Endothelial cell of umbilical vein (primary cell): ENCODE measurements around the gene SOD3. TPM values are rescaled to one million over a fixed set of nuclear protein-coding genes. Genes with fewer than 3 reads are reported as not detected.

Experiments
- BruUV-seq: library from RNA; stranded (reverse); fragments of 400-500 nt; replicated peaks from 2 replicates; lab custom pipeline; 2021; lab: Mats Ljungman, UMichigan
- CTCF ChIA-PET: fragments of 300-600, 350-600 bp; sonication (Branson Sonifier 250); formaldehyde crosslinking; loops from one replicate; lab custom pipeline; 2021; ENCODE audit warnings: antibody characterized with exemption, inconsistent platforms; lab: Charles Lee
- POLR2A ChIA-PET: fragments of 300-600, 350-600 bp; sonication (Branson Sonifier 250); formaldehyde crosslinking; loops from one replicate; lab custom pipeline; 2021; ENCODE audit warnings: antibody characterized with exemption, inconsistent platforms; lab: Charles Lee
- DNase-seq: peaks from one replicate; pipeline ENCODE4 v3.0.0-alpha.2; 2011; ENCODE audit warnings: low read depth, low spot score
- FAIRE-seq: peaks from 2 replicates; lab custom pipeline; 2011; peaks lifted over from hg19 to GRCh38; lab: Jason Lieb, UNC
- H2AFZ ChIP-seq: 2 replicates; pipeline ENCODE4 v1.6.0; 2012; ENCODE audit warnings: low read depth, low read length, control low read depth, inconsistent platforms
- H3K27ac ChIP-seq: 2 replicates; pipeline ENCODE4 v1.5.1; 2011; ENCODE audit warnings: low read depth, mild to moderate bottlenecking, control low read depth, low read length, moderate library complexity; ENCODE audit not compliant: insufficient read depth
- H3K27me3 ChIP-seq, 2 experiments: 2 replicates each; pipeline versions ENCODE4 v1.6.0 to v1.6.1; 2011; ENCODE audit warnings: low read length in 2 of 2, mixed read lengths in 1 of 2; ENCODE audit not compliant: control insufficient read depth in 2 of 2, insufficient read depth in 2 of 2
- H3K36me3 ChIP-seq, 2 experiments: 2 replicates in 1 of 2; 3 replicates in 1 of 2; pipeline ENCODE4 v1.5.1; 2011; ENCODE audit warnings: low read length in 2 of 2, mild to moderate bottlenecking in 1 of 2, moderate library complexity in 1 of 2; ENCODE audit not compliant: control insufficient read depth in 2 of 2, insufficient read depth in 2 of 2; ENCODE audit errors: extremely low read depth in 1 of 2
- H3K4me1 ChIP-seq: 3 replicates; pipeline ENCODE4 v1.5.1; 2011; ENCODE audit warnings: mild to moderate bottlenecking, low read length; ENCODE audit not compliant: control insufficient read depth, insufficient read depth; ENCODE audit errors: extremely low read depth
- H3K4me2 ChIP-seq: 2 replicates; pipeline ENCODE4 v1.6.1; 2011; ENCODE audit warnings: low read length, control low read depth, mixed read lengths; ENCODE audit not compliant: insufficient read depth
- H3K4me3 ChIP-seq, 3 experiments: fragments of 200-600 bp in 1 of 3; sonication (generic), shearing (Covaris generic) in 1 of 3; replicated peaks in 1 of 3; 2 replicates each; pipeline ENCODE4 v1.5.1; 2011 to 2016; ENCODE audit warnings: control low read depth in 3 of 3, low read length in 3 of 3, mild to moderate bottlenecking in 2 of 3, inconsistent platforms in 1 of 3, low read depth in 1 of 3, moderate library complexity in 1 of 3; ENCODE audit not compliant: insufficient read depth in 1 of 3
- H3K79me2 ChIP-seq: 2 replicates; pipeline ENCODE4 v1.6.0; 2012; ENCODE audit warnings: low read length, inconsistent platforms; ENCODE audit not compliant: control insufficient read depth, insufficient read depth
- H3K9ac ChIP-seq: replicated peaks from 2 replicates; pipeline ENCODE3; 2011; ENCODE audit warnings: low read length, control low read depth; ENCODE audit not compliant: insufficient read depth; ENCODE audit errors: extremely low read depth
- H3K9me1 ChIP-seq: replicated peaks from 3 replicates; pipeline ENCODE4 v1.6.0; 2011; ENCODE audit warnings: mild to moderate bottlenecking, low read length; ENCODE audit not compliant: control insufficient read depth, insufficient read depth; ENCODE audit errors: extremely low read depth
- H3K9me3 ChIP-seq: replicated peaks from 2 replicates; pipeline ENCODE4 v1.5.1; 2012; ENCODE audit warnings: low read length, inconsistent platforms; ENCODE audit not compliant: control insufficient read depth, insufficient read depth
- H4K20me1 ChIP-seq: replicated peaks from 2 replicates; pipeline ENCODE3; 2011; ENCODE audit warnings: mild to moderate bottlenecking, low read length; ENCODE audit not compliant: control insufficient read depth, insufficient read depth; ENCODE audit errors: extremely low read depth
- CTCF ChIP-seq, 2 donors: IDR thresholded peaks; 1 replicate in 1 of 2; 2 replicates in 1 of 2; pipeline ENCODE4 v1.5.1; 2011; ENCODE audit warnings: low read length in 2 of 2, mild to moderate bottlenecking in 2 of 2, moderate library complexity in 2 of 2, control low read depth in 1 of 2, inconsistent platforms in 1 of 2, low read depth in 1 of 2; ENCODE audit not compliant: insufficient read depth in 1 of 2; ENCODE audit errors: extremely low read depth in 1 of 2
- EZH2 ChIP-seq: IDR thresholded peaks from 2 replicates; pipeline ENCODE4 v1.6.1; 2012; ENCODE audit warnings: borderline replicate concordance, low read depth, mild to moderate bottlenecking, moderate library complexity, low read length, inconsistent platforms; ENCODE audit not compliant: severe bottlenecking
- FOS ChIP-seq: IDR thresholded peaks from 2 replicates; pipeline ENCODE4 v1.6.1; 2011; ENCODE audit warnings: mild to moderate bottlenecking, low read length, moderate library complexity, borderline replicate concordance; ENCODE audit not compliant: insufficient read depth
- GATA2 ChIP-seq: IDR thresholded peaks from 2 replicates; pipeline ENCODE4 v1.7.0; 2011; ENCODE audit warnings: low read depth, mild to moderate bottlenecking, moderate library complexity, mixed read lengths, low read length; ENCODE audit not compliant: insufficient read length, insufficient read depth
- JUN ChIP-seq: IDR thresholded peaks from 2 replicates; pipeline ENCODE4 v1.6.1; 2011; ENCODE audit warnings: borderline replicate concordance, low read depth; ENCODE audit not compliant: insufficient read length, insufficient read depth
- MYC ChIP-seq: IDR thresholded peaks from one replicate; pipeline ENCODE4 v1.6.1; 2011; ENCODE audit warnings: mild to moderate bottlenecking, low read depth, low read length
- POLR2A ChIP-seq: IDR thresholded peaks from 2 replicates; pipeline ENCODE4 v1.6.1; 2012; ENCODE audit warnings: low read depth, mild to moderate bottlenecking, control low read depth, low read length
- POLR2AphosphoS5 ChIP-seq: IDR thresholded peaks from 2 replicates; pipeline ENCODE4 v1.6.1; 2012; ENCODE audit warnings: low read depth, mild to moderate bottlenecking, control low read depth, low read length, moderate library complexity; ENCODE audit not compliant: insufficient read depth
- dilution Hi-C: fragments of 300-500 bp; cut with MboI; formaldehyde crosslinking; loops from one replicate; pipeline ENCODE4 v1.15.0; 2019; ENCODE audit warnings: low sequenced_read_pairs; ENCODE audit not compliant: extremely low pct_ligation_motif_present
- intact Hi-C: fragments of 100-400 bp; cut with micrococcal nuclease; formaldehyde crosslinking; loops from one replicate; pipeline ENCODE4 v1.10.0; 2022
- polyA plus RNA-seq, 4 experiments: library from polyadenylated mRNA; depleted of rRNA in 3 of 4; stranded (reverse) in 3 of 4; unstranded in 1 of 4; fragments of >200 nt; gene quantifications; 2 replicates each; pipeline versions ENCODE4 v1.2.1 to v1.2.3, GENCODE V29; 2011 to 2012; ENCODE audit warnings: missing spikeins in 1 of 4
- total RNA-seq: library from RNA; stranded (reverse); gene quantifications from 2 replicates; pipeline ENCODE4 v1.2.3, GENCODE V29; 2021
- TF ChIP-seq, protein P1 (sequence below): IDR thresholded peaks from 2 replicates; pipeline ENCODE4 v1.6.1; 2011; ENCODE audit not compliant: insufficient read depth, insufficient read length

Gene SOD3
- total and polyA plus RNA-seq, 2 donors (not counting 3 experiments of a cell fraction or from before 2014, with no cell fraction given) = not detected

GRCh38 chr4:24783506-24783905 is 11.9 kb upstream of the SOD3 start:
- ChIA-PET CTCF (no interaction called here), POLR2A (no interaction called here)
- Histone ChIP-seq H4K20me1 (no peaks in the 10 kb centered on the region), H3K36me3 (no peaks in the 10 kb centered on the region), H3K9ac (no peak overlapping the region), H3K9me1 (no peaks in the 10 kb centered on the region), H3K27ac (no peak overlapping the region), H3K4me1 (no peaks in the 10 kb centered on the region), H3K4me3 (no peak overlapping the region), H2AFZ (no peak overlapping the region), H3K9me3 (no peaks in the 10 kb centered on the region), H3K27me3 (peaks cover 0 to 5% of the 10 kb centered on the region in 2 experiments), H3K79me2 (no peaks in the 10 kb centered on the region), H3K4me2 (no peak overlapping the region)
- BruUV-seq = no TSS peak
- dilution Hi-C loops (no loop called here), intact Hi-C loops (no loop called here)
- TF ChIP-seq GATA2 (no peak), POLR2AphosphoS5 (no peak), POLR2A (no peak)
- TF ChIP-seq, protein P1, sequence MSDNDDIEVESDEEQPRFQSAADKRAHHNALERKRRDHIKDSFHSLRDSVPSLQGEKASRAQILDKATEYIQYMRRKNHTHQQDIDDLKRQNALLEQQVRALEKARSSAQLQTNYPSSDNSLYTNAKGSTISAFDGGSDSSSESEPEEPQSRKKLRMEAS = no peak
- FAIRE-seq (no peak), DNase-seq (no peak)

GRCh38 chr4:24791043-24791442 is 4.3 kb upstream of the SOD3 start:
- FAIRE-seq = no peak
- no peak for TF ChIP-seq JUN
- no peak for TF ChIP-seq POLR2AphosphoS5
- TF ChIP-seq CTCF (IDR thresholded peaks at IDR 0.05; ENCODE audit: extremely low read depth in 1 of 2, insufficient read depth in 1 of 2, low read depth in 1 of 2, low read length in 2 of 2) = no peak
- no peak for TF ChIP-seq EZH2
- no peak for TF ChIP-seq GATA2
- TF ChIP-seq, protein P1 = no peak
- no peak for TF ChIP-seq POLR2A
- TF ChIP-seq MYC = no peak
- no peak for TF ChIP-seq FOS
- POLR2A ChIA-PET = no interaction called here
- H2AFZ ChIP-seq = no peak overlapping the region
- H3K79me2 ChIP-seq = no peaks in the 10 kb centered on the region
- no peak overlapping the region for H3K9ac ChIP-seq
- H3K9me3 ChIP-seq = no peaks in the 10 kb centered on the region
- H3K4me1 ChIP-seq = no peaks in the 10 kb centered on the region
- dilution Hi-C loops (no loop called here), intact Hi-C loops (no loop called here)
- CTCF ChIA-PET = no interaction called here
- no peak for DNase-seq
- no TSS peak for BruUV-seq
- no peak overlapping the region for H3K27ac ChIP-seq
- no peak overlapping the region for H3K4me3 ChIP-seq
- no peaks in the 10 kb centered on the region for H4K20me1 ChIP-seq
- H3K36me3 ChIP-seq = no peaks in the 10 kb centered on the region
- H3K4me2 ChIP-seq = no peak overlapping the region
- peaks cover 5 to 9% of the 10 kb centered on the region in 2 experiments for H3K27me3 ChIP-seq
- no peaks in the 10 kb centered on the region for H3K9me1 ChIP-seq
